COLO829 (cell line): Measurements from ENCODE around the gene LIX1.

Experiments
- DNase-seq: peaks from one replicate; pipeline ENCODE4 v3.0.0; 2012; ENCODE audit warnings: low spot score

LIX1 gene

GRCh38 chr5:97074859-97075489, 67.4 kb downstream of the LIX1 start:
- no peak for DNase-seq

- no peak for DNase-seq
These were observed 69.0 kb downstream of the LIX1 start for GRCh38 chr5:97073420-97073819.

GRCh38 chr5:97072696-97073095, 69.7 kb downstream of the LIX1 start:
- no peak for DNase-seq

- no peak for DNase-seq
These were observed 70.4 kb downstream of the LIX1 start for GRCh38 chr5:97071993-97072392.

- no peak for DNase-seq
These were observed 71.3 kb downstream of the LIX1 start for GRCh38 chr5:97071101-97071500.

- DNase-seq: no peak
These were observed 72.2 kb downstream of the LIX1 start for GRCh38 chr5:97070234-97070633.

GRCh38 chr5:97067296-97067850, 75.0 kb downstream of the LIX1 start:
- DNase-seq: no peak

GRCh38 chr5:97065475-97065874, 76.9 kb downstream of the LIX1 start:
- DNase-seq: no peak

- DNase-seq: no peak
These were observed 79.2 kb downstream of the LIX1 start for GRCh38 chr5:97063251-97063650.

- no peak for DNase-seq
These were observed 80.4 kb downstream of the LIX1 start for GRCh38 chr5:97062046-97062445.

GRCh38 chr5:97056263-97056662, 86.1 kb downstream of the LIX1 start:
- no peak for DNase-seq

- no peak for DNase-seq
These were observed 93.2 kb downstream of the LIX1 start for GRCh38 chr5:97049175-97049574.

- DNase-seq: peak; percentile 24
These were observed 95.3 kb downstream of the LIX1 start for GRCh38 chr5:97047076-97047475.

- DNase-seq: peak; percentile 26
These were observed 96.0 kb downstream of the LIX1 start for GRCh38 chr5:97046270-97046982.

- no peak for DNase-seq
These were observed 98.4 kb downstream of the LIX1 start for GRCh38 chr5:97044052-97044451.

GRCh38 chr5:97043511-97043910, 98.9 kb downstream of the LIX1 start:
- no peak for DNase-seq

GRCh38 chr5:97042996-97043395, 99.4 kb downstream of the LIX1 start:
- no peak for DNase-seq
